ENCODE measurements around the gene CDH23.

Gene CDH23

GRCh38 chr10:71743089-71743838 is 346.5 kb downstream of the CDH23 start:
- DNase-seq (ENCODE audit: low read depth) = no peak

DNA sequence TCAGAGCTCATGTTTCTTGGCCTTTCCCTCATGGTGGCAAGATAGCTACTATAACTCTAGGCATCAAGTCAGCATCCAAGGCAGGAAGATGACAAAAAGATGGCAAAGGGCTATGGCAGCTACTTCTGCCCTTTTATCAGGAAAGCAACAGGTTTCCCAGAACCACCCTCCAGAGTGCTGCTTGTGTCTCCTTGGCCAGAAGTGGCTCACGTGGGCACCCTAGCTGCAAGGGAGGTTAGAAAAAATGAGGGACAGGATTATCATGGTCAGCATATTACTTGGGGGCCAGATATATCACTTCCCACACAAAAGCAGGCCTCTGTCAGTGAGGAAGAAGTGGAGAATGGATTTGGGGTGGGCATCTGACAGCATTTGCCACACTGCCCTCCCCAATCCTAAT is 347.1 kb downstream of the CDH23 start:
- DNase-seq (ENCODE audit: low read depth) = no peak

DNA sequence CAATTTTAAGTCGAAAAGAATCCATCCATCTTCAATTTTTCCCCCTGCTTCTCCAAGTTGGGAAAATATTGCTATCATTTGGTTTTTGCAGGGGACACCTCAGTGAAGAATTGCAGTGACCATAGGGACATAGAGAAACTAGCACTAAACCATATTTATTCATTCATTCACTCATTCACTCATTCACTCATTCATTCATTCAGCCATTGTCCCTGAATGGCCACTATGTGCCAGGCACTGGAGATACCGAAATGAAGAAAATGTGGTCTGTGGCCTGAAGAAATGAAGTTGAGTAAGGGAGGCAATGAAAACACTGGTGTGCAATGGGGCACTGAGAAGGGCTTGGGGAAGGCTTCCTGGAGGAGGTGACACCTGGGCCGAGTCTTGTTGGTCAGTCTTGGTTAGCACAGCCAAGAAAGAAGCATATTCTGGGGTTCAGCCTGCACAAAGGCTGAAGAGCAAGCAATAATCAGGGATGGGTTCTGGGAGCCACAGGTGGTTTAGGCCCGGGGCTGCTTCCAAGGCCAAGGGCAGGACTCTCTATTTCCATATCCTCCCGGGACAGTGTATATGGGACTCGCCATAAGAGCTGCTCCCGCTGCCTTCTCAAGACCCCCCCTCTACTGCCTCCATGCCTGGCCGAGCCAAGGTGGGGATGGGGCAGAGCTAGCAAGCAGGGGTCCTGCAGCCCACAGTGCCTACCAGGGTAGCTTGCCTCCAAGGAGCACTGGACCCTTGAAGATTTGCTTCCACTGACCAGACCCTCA is 348.4 kb downstream of the CDH23 start:
- DNase-seq (ENCODE audit: low read depth) = no peak

DNA sequence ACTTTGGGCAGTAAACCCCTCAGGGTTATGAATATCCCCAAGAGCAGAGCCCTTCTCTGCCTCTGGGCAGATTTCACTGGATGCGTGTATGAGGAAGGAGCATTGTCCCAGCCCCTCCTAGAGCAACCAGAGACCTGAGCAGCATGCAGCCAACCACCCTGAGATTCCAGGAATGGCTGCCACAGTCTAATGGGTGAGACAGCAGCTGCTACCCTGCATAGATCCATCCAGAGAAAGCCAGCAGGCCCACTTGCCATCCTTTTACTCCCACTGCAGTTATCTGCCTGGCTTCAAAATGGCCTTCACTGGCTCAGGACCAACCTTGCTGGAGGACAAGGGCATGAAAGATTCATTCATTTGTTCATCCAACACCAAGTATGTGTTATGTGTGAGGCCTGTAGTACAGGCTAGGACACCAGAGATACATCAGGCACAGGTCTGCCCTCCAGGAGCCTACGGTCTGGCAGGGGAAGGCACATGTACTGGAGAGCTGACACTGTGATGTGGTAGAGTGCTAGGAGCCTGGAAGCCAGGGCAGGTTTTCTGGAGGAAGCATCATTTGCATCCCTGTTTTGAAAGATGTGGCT is 349.0 kb downstream of the CDH23 start:
- DNase-seq (ENCODE audit: low read depth) = no peak

DNA sequence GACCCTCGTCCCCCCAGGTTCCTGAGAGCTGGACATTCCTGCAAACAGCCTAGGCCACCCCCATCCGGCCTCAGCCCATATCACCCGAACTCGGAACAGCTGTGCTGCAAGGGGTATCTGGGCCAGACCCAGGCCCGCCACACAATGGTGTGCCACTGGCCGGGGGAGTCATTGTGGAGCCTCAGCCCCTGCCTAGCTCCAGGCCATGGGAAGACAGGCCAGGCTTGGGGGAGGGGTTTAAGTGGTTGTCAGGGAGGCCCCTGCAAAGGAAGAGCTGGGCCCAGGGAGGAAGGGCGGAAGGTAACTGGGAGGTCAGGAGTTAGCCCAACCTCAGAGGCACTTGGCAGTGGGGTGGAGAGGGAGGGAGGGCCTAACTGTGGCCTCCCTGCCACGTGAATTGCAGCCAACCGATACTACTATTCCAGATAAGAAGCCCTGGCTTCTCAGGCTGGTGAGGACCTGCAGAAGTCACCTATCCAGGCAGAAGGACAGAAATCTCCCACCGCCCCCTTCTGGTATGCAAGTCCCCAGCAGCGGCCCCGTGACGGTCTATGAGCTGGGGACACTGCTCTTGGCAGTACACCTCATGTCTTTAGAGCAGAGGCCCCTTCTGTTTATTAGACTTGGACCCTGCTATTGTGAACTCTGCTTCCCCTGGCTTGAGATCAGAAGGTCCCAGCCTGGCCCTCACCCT is 349.8 kb downstream of the CDH23 start:
- DNase-seq (ENCODE audit: low read depth) = no peak

DNA sequence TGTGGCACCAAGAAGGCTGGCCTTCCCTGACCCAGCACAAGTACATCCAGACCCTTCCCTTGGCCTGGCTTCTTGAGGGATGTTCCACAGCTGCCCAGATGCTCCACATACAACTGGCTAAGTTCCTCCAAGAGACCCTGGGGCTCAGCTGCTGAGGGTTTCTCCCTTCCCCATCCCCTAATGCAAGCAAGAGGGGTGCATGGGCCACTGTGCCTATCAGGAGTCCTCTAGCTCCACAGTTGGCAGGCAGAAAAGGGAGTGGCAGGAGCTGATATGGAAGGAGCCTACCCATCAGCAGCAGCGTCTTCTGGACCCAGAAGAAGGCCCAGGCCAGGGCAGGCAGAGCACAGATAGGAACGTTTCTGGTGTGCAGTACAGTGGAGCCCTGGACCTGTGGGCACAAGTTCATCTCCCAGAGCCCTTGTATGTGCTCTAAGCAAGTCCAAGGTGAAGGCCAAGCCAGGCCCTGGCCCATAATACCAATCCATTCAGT is 350.4 kb downstream of the CDH23 start:
- no peak for DNase-seq (ENCODE audit: low read depth)

DNA sequence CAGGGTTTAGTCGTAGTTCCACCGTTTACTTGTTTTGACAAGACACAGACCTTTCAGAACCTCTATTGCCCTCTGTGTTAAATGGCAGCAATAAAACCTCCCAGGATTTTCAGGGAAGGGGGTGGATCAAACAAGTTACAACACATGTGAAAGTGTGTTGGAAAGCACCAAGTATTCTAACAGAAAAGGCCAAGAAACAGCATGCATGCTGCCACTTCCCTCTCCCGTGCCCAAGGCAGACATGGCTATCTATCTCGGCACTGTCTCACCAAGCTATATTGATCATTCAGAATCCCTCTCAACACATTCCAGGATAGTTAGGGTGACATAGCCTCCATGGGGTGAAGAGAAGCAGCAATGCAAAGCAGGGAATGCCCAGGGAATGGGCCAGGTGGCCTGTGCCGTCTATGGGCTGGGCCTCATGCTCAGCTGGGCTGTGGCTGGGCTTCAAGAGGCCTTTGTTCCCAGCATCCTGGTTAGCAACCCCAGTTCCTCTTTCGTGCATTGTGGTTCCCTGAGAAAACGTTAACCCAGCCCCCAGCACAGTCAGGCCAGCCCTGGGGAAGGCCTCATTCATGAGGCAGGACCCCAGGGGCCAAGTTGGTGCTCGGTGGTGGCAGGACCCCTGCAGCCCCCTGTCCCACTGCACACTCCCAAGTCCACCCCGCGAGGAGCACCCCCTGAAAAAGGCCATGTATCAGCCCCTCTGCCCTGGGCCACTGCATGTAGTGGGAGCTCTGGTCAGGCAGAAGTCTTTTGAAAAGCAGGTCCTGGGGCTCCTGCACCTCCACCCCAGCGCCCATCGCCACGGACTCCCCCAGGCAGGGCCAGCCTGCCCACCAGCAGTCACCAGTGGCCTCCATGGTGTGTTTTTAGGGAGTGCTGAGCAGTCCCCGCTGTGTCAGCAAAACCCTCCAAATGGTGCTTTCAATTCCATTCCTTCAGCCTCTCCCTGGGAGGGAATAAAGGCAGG is 351.1 kb downstream of the CDH23 start:
- no peak for DNase-seq (ENCODE audit: low read depth)

GRCh38 chr10:71748671-71749191 is 352.0 kb downstream of the CDH23 start:
- peak; percentile 53 for DNase-seq (ENCODE audit: low read depth)

DNA sequence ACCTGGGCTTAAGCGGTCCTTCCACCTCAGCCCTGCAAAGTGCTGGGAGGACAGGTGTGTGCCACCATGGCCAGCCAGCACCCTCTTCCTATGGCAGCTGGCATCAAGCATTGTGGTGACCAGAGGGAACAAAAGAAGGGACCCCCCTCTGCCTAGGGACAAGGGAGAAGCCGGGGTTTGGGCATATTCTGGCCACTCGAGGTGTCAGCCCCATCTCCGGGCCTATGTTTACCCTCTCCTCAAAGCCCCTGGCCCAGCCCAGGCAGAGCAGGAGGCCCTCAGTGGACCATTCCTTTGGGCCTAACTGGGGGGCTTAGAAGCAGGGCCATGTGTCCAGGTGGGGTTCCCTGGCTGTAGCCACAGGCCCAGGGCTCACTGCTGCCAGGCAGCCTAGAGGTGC is 352.7 kb downstream of the CDH23 start:
- no peak for DNase-seq (ENCODE audit: low read depth)

- DNase-seq (ENCODE audit: low read depth) = no peak
Observed at GRCh38 chr10:71750124-71750841, 353.6 kb downstream of the CDH23 start.

DNA sequence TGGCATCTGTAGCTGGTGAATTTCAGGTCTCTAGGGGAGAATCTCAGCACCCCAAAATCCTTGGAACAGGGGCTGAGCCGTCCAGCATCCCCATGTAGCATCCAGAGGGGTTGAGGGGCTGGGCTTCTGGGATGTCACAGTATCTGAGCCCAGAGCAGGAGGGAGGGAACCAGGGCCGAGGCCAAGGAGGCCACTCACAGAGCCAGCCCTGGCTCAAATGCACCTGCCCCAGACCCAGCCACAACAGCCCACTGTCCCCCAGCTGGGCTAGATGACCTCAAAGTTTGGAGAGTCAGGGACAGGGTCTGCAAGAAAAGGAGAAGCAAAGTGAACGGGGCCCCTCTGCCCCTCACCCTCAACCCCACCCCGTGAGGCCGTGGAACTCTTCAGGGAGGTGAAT is 354.3 kb downstream of the CDH23 start:
- no peak for DNase-seq (ENCODE audit: low read depth)

GRCh38 chr10:71751515-71752224 is 354.9 kb downstream of the CDH23 start:
- DNase-seq (ENCODE audit: low read depth) = no peak

DNA sequence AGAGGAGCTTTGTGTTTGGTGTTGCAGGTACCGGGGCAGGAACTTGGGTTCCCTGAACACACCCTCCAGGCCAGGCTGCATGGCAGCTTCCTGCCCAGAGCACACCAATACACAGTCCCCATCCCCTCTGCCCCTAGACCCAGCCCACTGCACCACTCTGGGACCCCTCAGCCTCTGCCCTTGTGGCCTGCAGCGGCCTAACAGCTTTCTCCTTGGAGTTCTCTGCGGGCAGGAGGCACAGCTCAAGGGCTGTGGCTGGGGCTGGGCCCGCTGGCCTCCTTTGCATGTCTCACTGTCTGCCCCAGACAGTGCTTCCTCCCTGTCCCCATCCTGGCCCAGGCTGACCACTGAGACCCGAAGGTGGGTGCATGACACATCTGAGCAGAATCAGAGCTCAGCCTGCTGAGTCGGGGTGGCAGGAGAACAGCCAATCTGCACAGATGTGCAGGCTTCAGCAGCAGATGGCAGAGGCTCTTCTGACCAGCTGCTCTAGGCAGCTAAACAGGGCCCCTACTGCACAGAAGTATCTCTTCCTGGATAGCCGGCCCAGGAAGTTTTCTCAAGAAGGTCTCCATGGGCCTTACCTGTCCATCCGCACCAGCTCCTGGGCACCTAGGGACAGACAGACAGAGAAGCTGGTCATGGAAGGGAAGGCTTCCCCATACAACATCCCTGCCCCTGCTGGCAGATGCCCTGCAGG is 355.8 kb downstream of the CDH23 start:
- no peak for DNase-seq (ENCODE audit: low read depth)

- no peak for DNase-seq (ENCODE audit: low read depth)
Observed at GRCh38 chr10:71753091-71753959, 356.6 kb downstream of the CDH23 start.

DNA sequence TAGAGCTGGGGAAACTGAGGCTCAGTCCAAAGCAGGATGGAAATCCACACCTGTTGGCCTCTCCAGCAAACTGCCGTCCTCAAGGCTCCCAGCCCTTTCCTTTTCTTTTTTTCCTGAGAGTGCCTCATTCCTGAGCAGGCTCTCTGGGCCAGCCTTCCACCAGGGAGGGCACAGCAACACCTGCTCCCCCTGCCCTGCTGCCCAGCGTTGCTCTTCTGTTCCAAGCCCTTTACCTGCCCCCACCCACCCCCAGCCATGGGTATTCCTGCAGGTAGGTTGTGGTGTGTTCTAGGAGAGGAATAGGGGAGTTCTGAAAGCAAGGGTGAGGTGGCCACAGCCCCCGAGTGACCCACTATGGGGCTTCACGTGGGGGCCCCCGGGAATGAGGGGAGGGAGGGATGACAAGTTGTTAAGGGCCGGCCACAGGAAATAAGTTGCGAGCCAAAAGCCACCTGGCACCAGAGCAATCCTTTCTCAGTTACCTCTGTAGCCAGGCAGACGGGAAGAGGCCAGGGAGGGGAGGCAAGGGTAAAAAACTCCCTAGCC is 357.3 kb downstream of the CDH23 start:
- DNase-seq (ENCODE audit: low read depth) = no peak

GRCh38 chr10:71754562-71754961 is 357.8 kb downstream of the CDH23 start:
- DNase-seq (ENCODE audit: low read depth) = no peak

DNA sequence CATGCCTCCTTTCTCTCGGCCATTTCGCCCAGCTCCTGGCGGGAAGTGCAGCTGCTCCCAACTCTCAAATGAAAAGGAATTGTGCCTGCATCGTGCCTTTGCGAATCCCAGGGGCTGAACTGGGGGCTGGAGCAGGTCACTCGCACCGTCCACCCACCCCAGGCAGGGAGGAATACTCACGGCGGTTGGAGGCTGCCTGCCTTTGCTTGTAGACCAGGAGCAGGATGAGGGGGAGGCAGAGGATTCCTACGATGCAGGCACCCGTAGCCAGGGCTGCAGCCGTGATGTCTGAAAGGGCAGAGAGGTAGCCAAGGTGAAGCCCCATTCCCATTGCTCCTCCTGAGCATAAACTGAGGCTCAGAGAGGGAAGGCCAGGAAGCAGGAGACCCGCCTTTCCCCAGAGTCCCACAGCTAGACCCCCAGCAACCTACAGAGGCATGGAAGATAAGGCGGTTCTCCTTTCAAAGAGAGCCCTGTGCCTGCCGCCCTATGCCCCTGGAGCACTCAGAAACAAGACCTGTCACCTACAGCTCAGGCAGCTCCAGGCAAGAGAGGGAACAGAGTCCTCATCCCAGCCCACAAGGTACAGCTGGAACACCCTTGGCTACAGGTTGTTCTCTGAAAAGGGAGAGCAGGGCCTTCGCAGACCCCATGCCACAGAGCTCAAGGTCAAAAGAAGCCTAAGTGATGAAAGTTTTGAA is 358.6 kb downstream of the CDH23 start:
- DNase-seq (ENCODE audit: low read depth) = no peak

Data from stimulated activated CD4-positive, alpha-beta T cell treated with anti-CD3 and anti-CD28 coated beads, Interleukin-2, amount 100 ng/mL, for 4 hours (primary cell).